H1 (cell line): Measurements from ENCODE around the gene RYR3. TPM values are rescaled to one million over a fixed set of nuclear protein-coding genes. Genes with fewer than 3 reads are reported as not detected.

Experiments used
- CREB1 ChIP-seq: IDR thresholded peaks from 2 replicates; pipeline ENCODE4 v1.6.1; 2012; ENCODE audit warnings: inconsistent platforms
- JUN ChIP-seq: IDR thresholded peaks from 2 replicates; pipeline ENCODE4 v1.6.1; 2011; ENCODE audit warnings: low read depth, mild to moderate bottlenecking, improper control_type of control experiment, low read length
- POLR2AphosphoS5 ChIP-seq: IDR thresholded peaks from 2 replicates; pipeline ENCODE4 v1.6.1; 2011; ENCODE audit warnings: low read depth, low read length
- TEAD4 ChIP-seq: IDR thresholded peaks from 2 replicates; pipeline ENCODE4 v1.6.1; 2012; ENCODE audit warnings: low read depth, low read length, inconsistent platforms, mixed read lengths
- YY1 ChIP-seq: IDR thresholded peaks from 2 replicates; pipeline ENCODE4 v1.6.1; 2011; ENCODE audit warnings: low read depth, mild to moderate bottlenecking, low read length
- ZNF274 ChIP-seq: IDR thresholded peaks from 2 replicates; pipeline ENCODE4 v1.7.0; 2012; ENCODE audit warnings: low read length, borderline replicate concordance; ENCODE audit errors: extremely low read depth
- polyA plus RNA-seq, 7 experiments: library from polyadenylated mRNA; depleted of rRNA in 3 of 7; stranded (reverse) in 5 of 7; unstranded in 2 of 7; fragments of >200 nt in 5 of 7; fragments of 200-250 nt in 2 of 7; gene quantifications; 1 replicate in 5 of 7; 2 replicates in 1 of 7; 4 replicates in 1 of 7; pipeline versions ENCODE4 v1.2.1 to v1.2.3, GENCODE V29; 2011 to 2013; ENCODE audit warnings: missing spikeins in 2 of 7, mixed read lengths in 2 of 7
- total RNA-seq: library from RNA; stranded (reverse); fragmentation: NEBNext Ultra II Directional; extraction: Animal tissue kit (Norgen Biotek cat#: 25700); gene quantifications from 2 replicates; pipeline ENCODE4 v1.2.1, GENCODE V29; 2021
- TF ChIP-seq, protein P1 (sequence below): IDR thresholded peaks from 2 replicates; pipeline ENCODE4 v1.6.1; 2011; ENCODE audit warnings: low read depth, mild to moderate bottlenecking, low read length; ENCODE audit not compliant: insufficient read depth

Gene RYR3
- total and polyA plus RNA-seq, 2 of the 8 experiments (the other 6 are each of a cell fraction or from before 2014, with no cell fraction given), result 0.33 to 3.4 TPM

DNA sequence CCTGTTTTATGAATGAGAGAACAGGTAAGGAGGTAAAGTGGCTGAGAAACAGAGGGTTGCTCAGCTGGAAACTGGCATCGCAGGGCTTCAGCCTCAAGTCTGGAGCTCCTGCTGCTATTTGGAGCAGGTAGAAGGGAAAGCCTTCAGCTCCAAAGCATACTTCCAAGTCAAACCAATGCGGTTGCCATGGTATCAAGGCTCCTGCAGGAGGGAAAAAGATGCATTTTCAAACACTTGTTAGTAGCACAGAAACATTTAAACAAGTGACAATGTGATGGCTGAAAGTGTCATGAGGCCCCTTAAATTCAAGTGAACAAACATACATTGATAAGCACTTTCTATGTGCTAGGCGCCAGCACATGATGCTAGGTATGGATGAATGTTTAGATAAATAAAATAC, 60.4 kb downstream of the RYR3 start (continued):
- TF ChIP-seq, protein P1, sequence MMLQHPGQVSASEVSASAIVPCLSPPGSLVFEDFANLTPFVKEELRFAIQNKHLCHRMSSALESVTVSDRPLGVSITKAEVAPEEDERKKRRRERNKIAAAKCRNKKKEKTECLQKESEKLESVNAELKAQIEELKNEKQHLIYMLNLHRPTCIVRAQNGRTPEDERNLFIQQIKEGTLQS, result no peak
- TF ChIP-seq JUN (no peak), ZNF274 (no peak), TEAD4 (no peak), POLR2AphosphoS5 (no peak), YY1 (no peak), CREB1 (no peak)
